ENCODE measurements around the gene PXDC1.

DNA sequence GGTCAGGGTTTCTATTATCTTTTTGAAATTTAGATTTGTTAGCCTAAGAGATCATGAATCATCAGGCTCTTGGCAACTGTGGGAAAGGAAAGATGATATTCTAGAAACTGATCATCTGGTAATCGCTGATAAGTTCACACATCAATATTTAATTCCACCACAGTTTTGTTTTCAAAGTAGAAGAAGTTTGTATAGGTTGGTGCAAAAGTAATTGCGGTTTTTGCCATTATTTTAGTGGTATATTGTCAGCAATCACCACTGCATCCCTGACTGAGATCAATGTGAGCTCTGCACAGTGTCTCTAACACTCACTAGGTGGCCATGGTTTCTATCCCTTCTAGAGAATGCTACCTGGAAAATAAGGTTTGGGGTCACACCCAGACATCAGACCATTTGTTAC lies 17.0 kb upstream of the PXDC1 start:
- TF ChIP-seq, protein P1, sequence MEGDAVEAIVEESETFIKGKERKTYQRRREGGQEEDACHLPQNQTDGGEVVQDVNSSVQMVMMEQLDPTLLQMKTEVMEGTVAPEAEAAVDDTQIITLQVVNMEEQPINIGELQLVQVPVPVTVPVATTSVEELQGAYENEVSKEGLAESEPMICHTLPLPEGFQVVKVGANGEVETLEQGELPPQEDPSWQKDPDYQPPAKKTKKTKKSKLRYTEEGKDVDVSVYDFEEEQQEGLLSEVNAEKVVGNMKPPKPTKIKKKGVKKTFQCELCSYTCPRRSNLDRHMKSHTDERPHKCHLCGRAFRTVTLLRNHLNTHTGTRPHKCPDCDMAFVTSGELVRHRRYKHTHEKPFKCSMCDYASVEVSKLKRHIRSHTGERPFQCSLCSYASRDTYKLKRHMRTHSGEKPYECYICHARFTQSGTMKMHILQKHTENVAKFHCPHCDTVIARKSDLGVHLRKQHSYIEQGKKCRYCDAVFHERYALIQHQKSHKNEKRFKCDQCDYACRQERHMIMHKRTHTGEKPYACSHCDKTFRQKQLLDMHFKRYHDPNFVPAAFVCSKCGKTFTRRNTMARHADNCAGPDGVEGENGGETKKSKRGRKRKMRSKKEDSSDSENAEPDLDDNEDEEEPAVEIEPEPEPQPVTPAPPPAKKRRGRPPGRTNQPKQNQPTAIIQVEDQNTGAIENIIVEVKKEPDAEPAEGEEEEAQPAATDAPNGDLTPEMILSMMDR (IDR thresholded peaks at IDR 0.05): no peak
- TF ChIP-seq POLR2A (IDR thresholded peaks at IDR 0.05): no peak

All from lower leg skin (tissue), 3 donors.